SK-N-SH treated with all-trans-retinoic acid at 6 μM for 48 hours (cell line): ENCODE data around the gene SORCS1.
A peak's percentile ranks its signal among the peaks of the same experiment; 100 is the strongest.

Experiments used
- ATAC-seq: fragments of 200-7000 bp; cut with Tn5 transposase; 3 replicates; pipeline ENCODE4 v1.9.1; 2020; ENCODE audit warnings: mild to moderate bottlenecking, moderate library complexity
- ARNTL ChIP-seq: fragments of 450-650 bp; formaldehyde crosslinking; IDR thresholded peaks from 2 replicates; pipeline ENCODE4 v1.5.0; 2020; ENCODE audit warnings: low read depth, mild to moderate bottlenecking, moderate library complexity, borderline replicate concordance
- BACH2 ChIP-seq: fragments of 250-450 bp; sonication (Bioruptor Pico); IDR thresholded peaks from 2 replicates; pipeline ENCODE4 v1.9.0; 2021; ENCODE audit warnings: mild to moderate bottlenecking, borderline replicate concordance
- CREB5 ChIP-seq: fragments of 250-450 bp; sonication (Bioruptor Pico); IDR thresholded peaks from 2 replicates; pipeline ENCODE4 v1.5.1; 2020; ENCODE audit warnings: low read depth, mild to moderate bottlenecking, moderate library complexity
- CSDC2 ChIP-seq: fragments of 250-450 bp; sonication (Bioruptor Pico); IDR thresholded peaks from 2 replicates; pipeline ENCODE4 v1.5.0; 2020; ENCODE audit warnings: mild to moderate bottlenecking, moderate library complexity
- CSRNP3 ChIP-seq: fragments of 250-450 bp; sonication (Bioruptor Pico); IDR thresholded peaks from 2 replicates; pipeline ENCODE4 v1.5.1; 2021; ENCODE audit warnings: mild to moderate bottlenecking, moderate library complexity
- GLIS3 ChIP-seq: fragments of 250-450 bp; sonication (Bioruptor Pico); IDR thresholded peaks from 2 replicates; pipeline ENCODE4 v1.5.0; 2020; ENCODE audit warnings: mild to moderate bottlenecking, moderate library complexity
- ISL1 ChIP-seq: fragments of 250-450 bp; sonication (Bioruptor Pico); IDR thresholded peaks from 2 replicates; pipeline ENCODE4 v2.1.2; 2022; ENCODE audit warnings: mild to moderate bottlenecking, moderate library complexity
- OSR1 ChIP-seq: fragments of 250-450 bp; sonication (Bioruptor Pico); IDR thresholded peaks from 2 replicates; pipeline ENCODE4 v1.8.0; 2022; ENCODE audit warnings: moderate library complexity, mild to moderate bottlenecking, inconsistent platforms
- POU6F1 ChIP-seq: fragments of 250-450 bp; sonication (Bioruptor Pico); IDR thresholded peaks from 2 replicates; pipeline ENCODE4 v1.8.0; 2021; ENCODE audit warnings: low read depth, mild to moderate bottlenecking, moderate library complexity, borderline replicate concordance
- PPARA ChIP-seq: fragments of 250-450 bp; sonication (Bioruptor Pico); IDR thresholded peaks from 2 replicates; pipeline ENCODE4 v1.5.0; 2020; ENCODE audit warnings: mild to moderate bottlenecking, borderline replicate concordance
- RARB ChIP-seq: fragments of 250-450 bp; sonication (Bioruptor Pico); IDR thresholded peaks from 2 replicates; pipeline ENCODE4 v1.8.0; 2021; ENCODE audit warnings: mild to moderate bottlenecking, moderate library complexity
- TCF4 ChIP-seq: fragments of 250-450 bp; sonication (Bioruptor Pico); IDR thresholded peaks from 2 replicates; pipeline ENCODE4 v1.8.0; 2021; ENCODE audit warnings: mild to moderate bottlenecking, moderate library complexity, borderline replicate concordance
- TOX ChIP-seq: fragments of 250-450 bp; sonication (Bioruptor Pico); IDR thresholded peaks from 2 replicates; pipeline ENCODE4 v1.8.0; 2021; ENCODE audit warnings: mild to moderate bottlenecking, moderate library complexity, borderline replicate concordance
- TSHZ2 ChIP-seq: fragments of 250-450 bp; sonication (Bioruptor Pico); IDR thresholded peaks from 2 replicates; pipeline ENCODE4 v1.5.0; 2020; ENCODE audit warnings: mild to moderate bottlenecking, moderate library complexity
- ZC3H10 ChIP-seq: fragments of 250-450 bp; sonication (Bioruptor Pico); IDR thresholded peaks from 2 replicates; pipeline ENCODE4 v1.5.1; 2021; ENCODE audit warnings: mild to moderate bottlenecking, moderate library complexity
- ZFP3 ChIP-seq: fragments of 250-450 bp; sonication (Bioruptor Pico); IDR thresholded peaks from 2 replicates; pipeline ENCODE4 v1.5.0; 2020; ENCODE audit warnings: mild to moderate bottlenecking, moderate library complexity
- ZFP30 ChIP-seq: fragments of 450-650 bp; formaldehyde crosslinking; IDR thresholded peaks from 2 replicates; pipeline ENCODE4 v1.5.0; 2022; ENCODE audit warnings: mild to moderate bottlenecking, moderate library complexity
- ZNF565 ChIP-seq: fragments of 450-650 bp; formaldehyde crosslinking; conservative IDR thresholded peaks from 2 replicates; pipeline ENCODE4 v1.5.0; 2020; ENCODE audit warnings: low read depth, mild to moderate bottlenecking, moderate library complexity
- ZNF70 ChIP-seq: fragments of 450-650 bp; formaldehyde crosslinking; IDR thresholded peaks from 2 replicates; pipeline ENCODE4 v1.5.0; 2020; ENCODE audit warnings: mild to moderate bottlenecking, moderate library complexity
- ZNF8 ChIP-seq: fragments of 450-650 bp; formaldehyde crosslinking; IDR thresholded peaks from 2 replicates; pipeline ENCODE4 v1.5.0; 2020; ENCODE audit warnings: mild to moderate bottlenecking, moderate library complexity

Gene SORCS1

GRCh38 chr10:106859892-106860652 lies 304.4 kb downstream of the SORCS1 start (continued):
- no peak for TF ChIP-seq POU6F1 (CRISPR knock-in tag)

- TF ChIP-seq ZNF70 (CRISPR knock-in tag) (no peak), GLIS3 (CRISPR knock-in tag) (no peak), RARB (CRISPR knock-in tag) (no peak), BACH2 (CRISPR knock-in tag) (no peak), PPARA (no peak), ZNF8 (CRISPR knock-in tag) (no peak), ZNF565 (no peak)
- ATAC-seq: no peak
These were observed 306.8 kb downstream of the SORCS1 start for GRCh38 chr10:106857728-106858127.

- no peak for ATAC-seq
- TF ChIP-seq OSR1 (CRISPR knock-in tag) (no peak), RARB (CRISPR knock-in tag) (no peak), ZFP30 (CRISPR knock-in tag) (no peak), TOX (CRISPR knock-in tag) (no peak), CREB5 (CRISPR knock-in tag) (no peak), POU6F1 (CRISPR knock-in tag) (no peak), ZC3H10 (no peak), ISL1 (CRISPR knock-in tag) (no peak), GLIS3 (CRISPR knock-in tag) (no peak), TSHZ2 (CRISPR knock-in tag) (no peak), PPARA (no peak), ARNTL (CRISPR knock-in tag) (no peak)
These were observed 307.3 kb downstream of the SORCS1 start for GRCh38 chr10:106857213-106857612.

GRCh38 chr10:106836933-106837663 lies 327.4 kb downstream of the SORCS1 start:
- TF ChIP-seq ZFP3 (CRISPR knock-in tag) (peak; percentile 87), ZC3H10 (no peak), PPARA (no peak)
- peak; percentile 87 for ATAC-seq

- no peak for ATAC-seq
- TF ChIP-seq CSDC2 (no peak), CSRNP3 (CRISPR knock-in tag) (no peak), ISL1 (CRISPR knock-in tag) (no peak), TCF4 (CRISPR knock-in tag) (no peak), BACH2 (CRISPR knock-in tag) (no peak), ZC3H10 (no peak), PPARA (no peak), ZFP3 (CRISPR knock-in tag) (no peak), ZNF565 (no peak), POU6F1 (CRISPR knock-in tag) (no peak), RARB (CRISPR knock-in tag) (no peak)
These were observed 331.7 kb downstream of the SORCS1 start for GRCh38 chr10:106832846-106833245.
